Epithelial cell of proximal tubule (primary cell): Measurements from ENCODE around the gene IGFL4. TPM values are rescaled to one million over a fixed set of nuclear protein-coding genes. Genes with fewer than 3 reads are reported as not detected.

Source experiments
- DNase-seq: peaks from one replicate; pipeline ENCODE4 v3.0.0-alpha.2; 2011; ENCODE audit warnings: low read depth
- H3K4me3 ChIP-seq: 2 replicates; pipeline ENCODE4 v1.5.1; 2011; ENCODE audit warnings: low read depth, mild to moderate bottlenecking, low read length
- total RNA-seq: library from RNA; depleted of rRNA; stranded (reverse); fragments of >200 nt; gene quantifications from 2 replicates; pipeline ENCODE4 v1.2.3, GENCODE V29; 2015
- TF ChIP-seq, protein P1 (sequence below): conservative IDR thresholded peaks from 2 replicates; pipeline ENCODE4 v1.5.1; 2012; ENCODE audit warnings: low read depth, mild to moderate bottlenecking, low read length

Gene IGFL4
- total RNA-seq, 1 donor from 2014 or later = not detected

DNA sequence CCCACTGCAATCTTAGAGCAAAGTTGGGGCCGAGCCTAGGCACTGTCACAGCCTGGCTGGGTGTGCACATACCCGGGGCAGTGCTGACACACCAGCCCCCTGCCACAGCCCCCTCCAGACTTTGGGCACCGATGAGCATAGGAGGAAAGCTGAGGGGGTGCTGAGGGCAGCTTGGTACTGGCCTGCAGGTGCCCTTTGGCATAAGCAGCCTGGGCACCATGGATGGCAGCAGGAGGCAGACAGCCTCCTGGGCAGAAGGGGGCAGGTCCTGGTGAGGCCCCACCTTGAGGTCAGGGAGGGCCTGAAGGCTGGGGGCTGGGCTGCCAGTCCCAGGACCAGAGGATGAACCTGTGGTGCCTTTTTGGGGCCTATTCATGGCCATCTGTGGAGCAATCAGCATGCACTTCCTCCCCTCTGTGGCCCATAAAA is 8.2 kb downstream of the IGFL4 start:
- TF ChIP-seq, protein P1, sequence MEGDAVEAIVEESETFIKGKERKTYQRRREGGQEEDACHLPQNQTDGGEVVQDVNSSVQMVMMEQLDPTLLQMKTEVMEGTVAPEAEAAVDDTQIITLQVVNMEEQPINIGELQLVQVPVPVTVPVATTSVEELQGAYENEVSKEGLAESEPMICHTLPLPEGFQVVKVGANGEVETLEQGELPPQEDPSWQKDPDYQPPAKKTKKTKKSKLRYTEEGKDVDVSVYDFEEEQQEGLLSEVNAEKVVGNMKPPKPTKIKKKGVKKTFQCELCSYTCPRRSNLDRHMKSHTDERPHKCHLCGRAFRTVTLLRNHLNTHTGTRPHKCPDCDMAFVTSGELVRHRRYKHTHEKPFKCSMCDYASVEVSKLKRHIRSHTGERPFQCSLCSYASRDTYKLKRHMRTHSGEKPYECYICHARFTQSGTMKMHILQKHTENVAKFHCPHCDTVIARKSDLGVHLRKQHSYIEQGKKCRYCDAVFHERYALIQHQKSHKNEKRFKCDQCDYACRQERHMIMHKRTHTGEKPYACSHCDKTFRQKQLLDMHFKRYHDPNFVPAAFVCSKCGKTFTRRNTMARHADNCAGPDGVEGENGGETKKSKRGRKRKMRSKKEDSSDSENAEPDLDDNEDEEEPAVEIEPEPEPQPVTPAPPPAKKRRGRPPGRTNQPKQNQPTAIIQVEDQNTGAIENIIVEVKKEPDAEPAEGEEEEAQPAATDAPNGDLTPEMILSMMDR = no peak
- DNase-seq = no peak
- no peak overlapping the region for H3K4me3 ChIP-seq

DNA sequence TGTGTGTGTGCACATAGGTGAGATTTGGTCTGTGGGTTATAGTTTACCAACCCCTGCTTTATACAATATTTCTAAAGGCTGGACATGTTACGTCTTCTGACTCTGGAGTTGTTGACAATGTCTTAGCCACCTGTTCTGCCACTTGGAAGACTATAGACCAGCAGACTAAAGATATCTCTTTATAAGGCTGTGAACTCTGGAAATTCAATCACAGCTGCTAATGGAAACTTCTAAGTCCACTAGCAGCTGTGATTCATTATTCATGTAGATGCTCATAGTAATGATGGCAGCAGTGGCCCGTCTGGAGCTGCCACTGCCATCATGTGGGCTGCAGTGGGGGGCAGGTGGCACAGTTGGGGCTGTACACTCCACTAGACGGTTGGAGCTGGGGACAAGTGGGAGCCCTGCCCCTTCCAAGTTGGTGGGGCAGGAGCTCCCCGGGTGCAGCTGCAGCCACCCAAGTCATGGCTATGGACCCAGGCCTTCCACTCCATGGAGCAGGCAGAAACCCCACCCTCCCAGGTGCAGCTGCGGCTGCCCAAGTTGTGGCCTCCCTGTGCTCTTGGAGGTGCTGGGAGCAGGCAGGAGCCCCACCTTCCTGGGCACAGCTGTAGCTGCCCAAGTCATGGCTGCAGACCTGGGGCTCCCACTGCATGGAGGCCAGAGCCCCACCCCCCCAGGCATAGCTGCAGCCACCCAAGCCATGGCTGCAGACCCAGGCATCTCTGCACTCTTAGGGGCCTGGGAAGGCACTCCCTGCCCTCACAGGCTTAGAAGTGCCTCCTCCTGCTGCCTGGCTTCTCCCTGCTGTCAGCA is 8.8 kb downstream of the IGFL4 start:
- TF ChIP-seq, protein P1 = no peak
- no peak for DNase-seq
- H3K4me3 ChIP-seq = no peak overlapping the region

DNA sequence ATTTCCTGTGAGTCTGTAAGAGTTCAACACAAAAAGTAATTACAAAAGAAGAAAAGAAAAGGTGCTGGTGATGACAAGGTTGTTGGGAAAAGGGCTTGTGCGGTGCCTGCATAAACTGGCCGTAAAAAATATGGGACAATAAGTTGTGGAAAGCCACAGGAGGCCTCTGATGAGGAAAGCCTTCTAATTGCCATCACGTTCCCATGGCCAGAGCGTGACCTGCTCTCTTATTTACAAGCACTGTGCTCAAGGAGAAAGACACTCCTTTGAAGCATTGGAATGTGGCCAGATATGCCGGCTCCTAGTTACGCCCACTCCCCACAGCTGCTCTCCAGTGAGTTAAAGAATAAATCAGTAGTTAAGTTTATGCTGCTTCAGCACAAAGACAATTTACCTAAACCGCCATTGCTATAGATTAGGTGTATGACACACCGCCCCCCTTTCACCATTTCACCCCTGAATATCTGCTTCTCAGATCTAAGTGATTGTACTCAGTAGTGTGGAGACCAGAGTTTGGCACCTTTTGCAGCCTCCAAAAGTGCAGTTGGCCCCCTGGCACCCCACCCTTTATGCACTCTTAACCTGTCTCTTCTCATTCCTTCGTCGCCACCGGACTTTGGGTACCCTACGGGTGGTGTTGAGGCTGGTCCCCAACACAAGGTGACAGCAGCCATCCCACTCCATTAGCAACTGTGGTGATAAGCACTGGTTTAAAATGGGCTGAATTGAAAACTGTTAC is 9.8 kb downstream of the IGFL4 start:
- H3K4me3 ChIP-seq = no peak overlapping the region
- no peak for DNase-seq
- TF ChIP-seq, protein P1 = no peak

DNA sequence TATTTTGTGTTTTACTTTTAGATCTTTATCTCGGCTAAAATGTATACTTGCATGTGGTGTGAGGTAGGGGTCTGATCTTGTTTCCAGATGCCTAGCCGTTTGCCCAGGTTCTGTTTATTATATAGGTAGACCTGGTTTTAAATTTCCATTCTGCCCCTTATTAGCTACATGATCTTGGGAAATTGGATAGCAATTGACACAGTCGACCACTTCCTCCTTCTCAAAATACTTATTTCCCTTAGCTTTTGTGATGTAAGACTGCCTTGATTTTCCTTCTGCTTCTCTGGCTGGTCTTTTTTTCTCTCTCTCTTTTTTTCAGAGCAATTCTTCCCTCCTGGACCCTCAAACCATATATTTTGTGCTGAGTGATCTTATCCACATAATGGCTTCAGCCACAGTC is 15.0 kb downstream of the IGFL4 start:
- TF ChIP-seq, protein P1 = no peak
- no peak for DNase-seq

DNA sequence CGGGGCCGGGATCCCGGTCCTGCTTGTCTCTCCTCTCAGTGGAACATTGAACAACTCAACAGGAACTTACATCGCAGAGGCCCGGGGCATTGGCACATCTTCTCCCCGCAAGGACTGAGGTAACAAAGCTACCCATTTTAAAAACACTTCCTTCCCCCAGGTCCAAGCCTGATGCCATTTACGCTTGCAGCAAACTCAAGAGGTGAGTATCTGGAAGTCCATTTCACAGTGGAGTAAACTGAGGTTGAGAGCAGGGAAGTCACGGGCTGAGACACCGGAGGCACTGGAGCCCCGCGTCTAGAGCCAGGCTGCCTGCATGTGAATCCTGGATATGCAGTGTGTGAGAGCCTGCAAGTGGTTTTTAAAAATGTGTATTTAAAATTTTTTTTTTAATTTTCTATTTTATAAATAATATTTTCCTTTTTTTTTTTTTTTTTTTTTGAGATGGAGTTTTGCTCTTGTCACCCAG is 17.5 kb downstream of the IGFL4 start:
- H3K4me3 ChIP-seq = no peak overlapping the region
- no peak for DNase-seq

More for the DNA sequence above, 15.0 kb downstream of the IGFL4 start:
- no peak overlapping the region for H3K4me3 ChIP-seq

DNA sequence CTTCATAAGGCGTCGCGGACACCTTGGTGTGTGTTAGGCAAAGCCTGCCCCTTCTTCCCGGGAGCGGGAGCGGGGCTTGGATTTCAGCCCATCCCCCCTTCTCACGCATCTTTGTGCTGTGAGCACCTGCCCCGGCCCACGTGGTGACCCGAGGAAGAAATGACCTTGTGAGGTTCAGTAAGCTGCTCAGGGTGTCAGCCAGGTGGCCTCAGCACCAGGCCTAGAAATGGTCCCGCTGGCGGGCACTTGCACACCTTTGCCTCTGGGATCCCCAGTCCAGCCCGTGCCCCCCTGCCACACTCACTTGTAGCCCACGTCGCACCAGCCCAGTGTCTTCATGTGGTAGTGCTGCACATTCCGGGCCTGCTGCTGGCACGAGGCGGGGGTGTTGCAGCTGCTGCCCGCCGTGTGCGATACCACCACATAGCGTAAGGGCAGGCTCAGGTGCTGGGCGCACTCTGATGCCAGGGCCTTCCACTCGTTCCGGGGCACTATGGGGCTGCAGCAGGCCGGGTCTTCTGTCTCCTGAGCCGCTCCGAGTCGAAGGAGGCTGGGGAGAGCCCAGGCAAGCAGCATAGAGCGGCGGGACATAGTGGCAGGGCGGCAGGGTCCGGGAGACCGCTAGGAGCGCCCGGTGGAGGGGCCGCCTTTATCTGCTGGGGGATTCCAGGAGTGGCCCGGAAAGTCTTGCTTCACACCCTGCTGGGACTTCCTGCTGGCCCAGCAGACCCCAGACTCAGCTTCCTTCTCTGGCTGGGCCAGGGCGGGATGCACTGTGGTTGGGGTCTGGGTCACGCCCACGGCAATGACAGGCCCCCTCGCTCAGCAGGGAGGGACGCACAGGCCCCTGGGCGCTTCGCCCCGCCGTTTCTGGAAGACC is 18.1 kb downstream of the IGFL4 start, which contains the start of gene PGLYRP1:
PGLYRP1 (minus strand) TSS at position 623 of the 880 bp plus-strand sequence; CDS start at position 591, 32 bp downstream.
- TF ChIP-seq, protein P1 = no peak
- DNase-seq = no peak
- H3K4me3 ChIP-seq = no peak within 1 kb of the TSS

More for the DNA sequence above, 17.5 kb downstream of the IGFL4 start:
- TF ChIP-seq, protein P1 = no peak
